HG02798 (cell line): ENCODE measurements around the gene RBFOX2.

Experiments used
- ATAC-seq: cut with Tn5 transposase; IDR thresholded peaks from one replicate; pipeline ENCODE4 v1.9.1; 2021; ENCODE audit warnings: mild to moderate bottlenecking; ENCODE audit not compliant: unreplicated experiment, poor library complexity

Gene RBFOX2

DNA sequence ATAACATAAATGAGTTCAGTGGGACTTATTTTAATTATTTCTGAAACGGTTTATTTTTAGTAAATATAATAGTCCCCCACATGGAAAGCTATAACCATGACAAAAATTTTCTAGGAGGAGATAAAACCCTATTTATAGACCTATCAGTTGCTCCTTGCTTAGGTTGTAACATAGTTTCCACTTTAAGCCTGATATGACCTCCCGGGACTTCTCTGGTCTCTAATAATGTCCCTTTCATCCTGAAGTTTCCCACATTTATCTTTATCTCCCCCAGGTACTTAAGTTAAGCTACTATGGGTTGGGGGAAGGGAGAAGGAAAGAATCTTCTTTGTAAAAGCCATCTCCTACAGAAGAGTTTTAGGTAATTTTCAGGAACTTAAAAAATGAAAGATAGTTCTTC is 117.7 kb downstream of the RBFOX2 start:
- ATAC-seq, result no peak

- ATAC-seq, result no peak
Observed at GRCh38 chr22:35910003-35910769, 118.4 kb downstream of the RBFOX2 start.

DNA sequence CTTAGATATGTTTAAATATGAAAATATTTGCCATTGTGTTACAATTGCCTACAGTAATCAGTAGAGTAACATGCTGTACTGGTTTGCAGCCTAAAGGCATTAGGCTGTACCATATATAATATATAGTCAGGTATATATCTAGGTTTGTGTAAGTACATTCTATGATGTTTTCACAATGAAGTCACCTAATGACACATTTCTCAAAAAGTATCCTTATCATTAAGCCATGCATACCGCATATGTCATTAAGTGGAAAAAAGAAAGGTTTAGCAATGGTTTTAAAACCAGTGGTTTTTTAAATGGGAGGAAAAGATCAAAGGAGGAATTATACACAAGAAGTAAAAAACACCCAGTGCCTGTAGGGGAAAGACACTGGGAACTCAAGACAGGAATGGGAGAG is 122.7 kb downstream of the RBFOX2 start:
- no peak for ATAC-seq

GRCh38 chr22:35904752-35905151 is 123.9 kb downstream of the RBFOX2 start:
- no peak for ATAC-seq

DNA sequence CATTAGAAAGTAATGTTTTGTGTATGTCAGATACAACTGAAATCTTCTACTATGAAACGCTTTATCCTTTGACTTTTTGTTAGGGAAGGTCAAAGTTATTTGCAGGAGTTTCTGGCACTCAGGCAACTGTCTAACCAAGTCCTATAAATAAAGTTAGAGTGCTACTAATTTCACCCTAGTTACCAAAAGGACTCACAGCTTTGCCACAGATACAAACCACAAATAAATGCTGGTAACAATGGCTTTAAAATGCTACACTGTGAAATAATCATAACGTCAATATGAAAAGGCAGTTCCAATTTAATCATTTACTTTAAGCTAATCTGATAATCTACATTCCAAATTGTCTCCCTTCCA is 124.3 kb downstream of the RBFOX2 start:
- no peak for ATAC-seq

GRCh38 chr22:35903571-35904335 is 124.9 kb downstream of the RBFOX2 start:
- ATAC-seq, result no peak

DNA sequence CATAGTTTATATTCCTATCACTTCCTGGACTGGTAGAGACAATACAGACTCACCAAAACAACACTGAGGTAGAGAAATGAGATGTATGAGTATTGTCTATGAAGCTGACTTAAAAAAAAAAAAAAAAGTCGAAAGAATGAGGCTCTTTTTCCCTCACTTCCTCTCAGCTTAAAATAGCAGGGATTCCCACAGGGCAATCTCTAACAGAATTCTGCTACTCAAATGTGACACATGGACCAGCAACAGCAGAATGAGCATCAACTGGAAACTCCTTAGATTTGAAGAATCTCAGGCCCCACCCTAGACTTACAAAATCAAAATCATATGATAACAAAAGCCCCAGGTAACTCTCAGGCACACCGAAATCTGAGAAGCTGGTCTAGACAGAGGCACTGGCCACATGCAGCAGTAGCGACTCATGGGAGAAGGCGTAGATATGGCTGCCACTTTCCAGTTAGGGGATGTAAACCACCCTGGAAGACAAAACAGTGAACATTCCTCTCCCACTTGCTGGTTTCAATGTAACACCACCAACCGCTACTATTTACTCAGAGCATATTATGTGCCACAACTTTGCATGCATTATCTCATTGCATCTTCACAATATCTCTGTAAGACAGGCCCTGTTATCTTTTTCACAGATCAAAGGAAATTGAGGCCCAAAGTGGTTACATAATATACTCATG is 128.0 kb downstream of the RBFOX2 start:
- no peak for ATAC-seq

DNA sequence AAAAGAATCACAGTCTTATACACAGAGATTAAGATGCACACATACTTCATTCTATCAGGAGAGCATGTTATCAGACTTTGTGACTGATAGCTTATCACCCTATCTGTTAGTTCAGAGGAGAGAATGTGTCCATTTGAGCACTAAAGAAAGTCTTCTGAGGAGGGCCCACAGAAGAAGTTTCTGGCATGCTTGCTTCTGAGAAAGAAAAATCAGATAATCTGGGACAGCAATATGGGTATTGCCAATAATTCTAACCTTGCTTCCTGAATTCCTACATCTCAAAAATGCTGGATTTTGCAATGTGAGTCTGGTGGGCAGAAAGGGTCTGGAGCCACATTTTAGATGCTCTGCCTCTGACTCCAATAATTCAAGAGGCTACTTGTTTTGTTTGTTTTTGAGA is 128.9 kb downstream of the RBFOX2 start:
- no peak for ATAC-seq

- no peak for ATAC-seq
Observed at GRCh38 chr22:35896111-35896705, 132.4 kb downstream of the RBFOX2 start.

DNA sequence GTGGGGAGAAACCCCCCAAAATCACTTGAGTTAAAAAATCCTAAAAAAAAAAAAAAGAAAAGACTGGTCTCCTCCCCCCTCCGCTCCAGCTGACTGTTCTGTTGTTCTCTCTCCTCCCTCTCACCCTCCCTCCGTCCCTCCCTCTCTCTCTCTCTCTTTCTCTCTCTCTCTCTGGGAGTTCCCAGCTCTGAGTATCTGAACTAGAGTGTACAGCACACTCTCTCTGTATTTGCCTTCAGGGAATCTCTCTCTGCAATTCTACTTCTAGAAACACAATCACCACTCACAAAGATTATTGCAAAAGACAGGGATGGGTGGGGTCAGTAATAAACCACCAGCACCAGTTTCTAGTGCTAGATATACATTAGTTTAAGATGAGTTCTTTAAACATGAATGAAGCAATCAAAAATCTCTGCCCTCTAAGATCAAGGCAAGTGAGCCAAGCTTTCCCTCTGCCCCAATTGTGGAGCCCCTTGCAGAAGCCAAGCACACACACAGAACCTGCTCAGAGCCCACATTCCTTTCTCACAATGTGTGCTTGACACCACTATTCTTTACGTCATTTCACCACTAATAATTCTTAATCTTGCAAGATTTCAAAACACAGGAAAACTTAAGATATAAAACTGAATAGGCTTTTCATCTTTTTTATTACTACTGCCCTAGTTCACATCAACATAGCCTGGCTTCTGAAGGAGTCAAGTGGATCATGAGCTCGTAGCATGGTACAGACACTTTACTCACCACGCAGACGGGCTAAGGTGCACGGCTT is 133.5 kb downstream of the RBFOX2 start:
- no peak for ATAC-seq

DNA sequence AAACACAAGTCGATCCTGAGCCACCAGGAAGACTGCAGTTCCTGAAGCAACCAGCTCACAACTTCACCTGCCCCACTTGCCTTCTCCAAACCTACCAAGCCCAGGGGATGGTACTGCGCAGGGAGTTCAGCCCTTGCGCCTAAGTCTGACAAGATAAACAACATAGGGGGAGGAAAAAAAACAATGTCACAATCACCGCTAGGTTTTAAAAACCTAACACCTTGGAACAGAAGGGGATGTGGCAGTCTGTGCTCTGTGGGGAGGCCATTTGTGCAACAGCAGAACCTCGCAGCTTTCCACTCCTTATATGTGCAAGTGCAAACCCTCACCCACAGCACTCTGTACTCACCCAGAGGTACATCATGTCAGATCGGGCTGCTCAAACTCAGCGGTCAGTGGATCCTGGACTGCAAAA is 134.2 kb downstream of the RBFOX2 start:
- no peak for ATAC-seq

DNA sequence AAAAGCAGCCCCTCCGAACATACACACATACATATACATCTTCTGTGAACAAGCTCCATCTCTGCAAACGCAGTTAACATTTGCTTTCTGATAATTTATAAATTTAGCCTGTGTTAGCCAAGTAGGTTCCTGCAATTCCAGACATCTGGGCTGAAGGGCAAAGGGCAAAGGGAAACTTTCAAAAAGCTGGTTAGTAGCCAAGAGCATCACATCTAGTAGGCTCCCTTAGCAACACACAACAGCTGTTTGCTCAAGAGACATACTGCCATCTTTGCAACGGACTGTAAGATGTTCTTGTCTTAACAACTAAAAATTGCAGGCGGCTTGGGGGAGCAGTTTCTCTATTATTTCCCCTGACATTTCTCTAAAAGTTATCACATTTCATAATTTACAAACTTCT is 134.9 kb downstream of the RBFOX2 start:
- no peak for ATAC-seq

DNA sequence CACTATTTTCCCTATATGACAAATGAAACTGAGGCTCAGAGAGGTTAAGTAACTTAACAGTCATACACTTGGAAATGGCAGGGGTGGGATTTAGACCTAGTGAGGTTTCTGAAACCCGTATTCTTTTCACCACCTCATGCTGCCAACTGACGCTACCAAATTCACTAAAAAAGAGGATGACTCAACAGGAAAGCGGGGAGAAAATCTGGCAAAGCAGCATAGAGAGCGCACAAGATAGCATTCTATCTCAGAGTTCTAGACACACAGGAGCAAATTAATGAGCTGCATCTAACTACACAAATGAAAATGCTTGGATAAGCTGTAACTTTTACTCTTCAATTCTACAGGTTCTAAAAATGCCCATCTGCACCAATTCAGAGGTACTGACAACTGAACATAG is 136.4 kb downstream of the RBFOX2 start:
- no peak for ATAC-seq

GRCh38 chr22:35891442-35891841 is 137.2 kb downstream of the RBFOX2 start:
- ATAC-seq, result no peak

GRCh38 chr22:35889071-35889470 is 139.6 kb downstream of the RBFOX2 start:
- no peak for ATAC-seq

GRCh38 chr22:35888181-35888870 is 140.3 kb downstream of the RBFOX2 start:
- ATAC-seq, result no peak

- ATAC-seq, result no peak
Observed at GRCh38 chr22:35887296-35887875, 141.2 kb downstream of the RBFOX2 start.

DNA sequence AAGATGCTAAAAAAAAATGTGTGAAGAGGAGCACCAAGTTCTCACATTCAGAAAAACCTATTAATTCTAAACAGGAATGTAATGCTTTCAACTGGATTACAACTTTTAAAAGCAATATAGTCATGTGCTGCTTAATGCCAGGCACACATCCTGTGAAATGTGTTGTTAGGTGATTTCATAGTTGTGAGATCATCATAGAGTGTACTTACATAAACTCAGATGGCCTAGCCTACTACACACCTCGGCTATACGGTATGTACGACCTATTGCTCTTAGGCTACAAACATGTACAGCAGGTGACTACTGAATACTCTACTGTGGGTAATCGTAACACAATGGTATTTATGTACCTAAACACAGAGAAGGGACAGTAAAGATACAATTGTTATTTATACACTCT is 142.3 kb downstream of the RBFOX2 start:
- ATAC-seq, result no peak

DNA sequence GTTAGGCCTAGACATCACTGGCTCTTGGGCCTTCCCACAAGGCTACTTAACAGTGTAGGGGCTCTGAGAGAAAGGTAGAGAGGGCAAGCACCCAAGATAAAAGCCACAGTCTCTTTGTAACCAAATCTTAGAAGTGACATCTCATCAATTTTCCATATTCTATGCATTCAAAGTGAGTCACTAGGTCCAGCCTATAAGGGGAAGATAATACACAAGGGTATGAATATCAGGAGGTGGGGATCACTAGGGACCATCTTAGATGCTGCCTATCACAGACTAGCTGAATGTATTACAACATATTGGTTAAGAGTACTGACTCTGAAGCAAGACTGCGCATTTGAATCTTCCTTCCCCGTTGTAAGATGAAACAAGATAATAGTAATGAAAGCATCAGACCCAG is 144.1 kb downstream of the RBFOX2 start:
- no peak for ATAC-seq
